GM12878 (cell line): Measurements from ENCODE around the gene TRMT1. TPM values are rescaled to one million over a fixed set of nuclear protein-coding genes. Genes with fewer than 3 reads are reported as not detected.

ENCODE experiments used
- ATAC-seq: fragments of 200-7000 bp; cut with Tn5 transposase; 3 replicates; pipeline ENCODE4 v1.9.1; 2020; ENCODE audit warnings: mild to moderate bottlenecking, moderate library complexity
- BruUV-seq: library from RNA; stranded (reverse); fragments of 400-500 nt; replicated peaks from 2 replicates; lab custom pipeline; 2021; lab: Mats Ljungman, UMichigan
- CTCF ChIA-PET: fragments of 300-600 bp; sonication (Branson Sonifier 250); formaldehyde crosslinking; extraction: SDS; loops from one replicate; lab custom pipeline; 2021; ENCODE audit warnings: inconsistent platforms; lab: Yijun Ruan, JAX
- POLR2A ChIA-PET: fragments of 350-600 bp; formaldehyde crosslinking; extraction: SDS; loops from one replicate; lab custom pipeline; 2021; ENCODE audit warnings: inconsistent platforms; lab: Charles Lee
- RAD21 ChIA-PET: fragments of 300-600 bp; sonication (Branson Sonifier 250); formaldehyde crosslinking; loops from one replicate; lab custom pipeline; 2023; ENCODE audit warnings: antibody characterized with exemption; ENCODE audit not compliant: unreplicated experiment; lab: Charles Lee
- SMC1A ChIA-PET: fragments of 300-600 bp; sonication (Branson Sonifier 250); formaldehyde crosslinking; loops from one replicate; lab custom pipeline; 2023; ENCODE audit not compliant: unreplicated experiment, uncharacterized antibody; lab: Charles Lee
- DNase-seq: peaks from one replicate; pipeline ENCODE4 v3.0.0-alpha.2; 2011; ENCODE audit warnings: low read depth, low spot score
- FAIRE-seq: peaks from 3 replicates; lab custom pipeline; 2011; peaks lifted over from hg19 to GRCh38; lab: Jason Lieb, UNC
- H2AFZ ChIP-seq: 2 replicates; pipeline ENCODE4 v1.6.0; 2011; ENCODE audit warnings: low read depth, low read length, control low read depth; ENCODE audit not compliant: control insufficient read depth
- H3K27ac ChIP-seq: 2 replicates; pipeline ENCODE4 v1.5.1; 2011; ENCODE audit warnings: control low read depth; ENCODE audit not compliant: control insufficient read depth, insufficient read depth
- H3K27me3 ChIP-seq, 2 experiments: replicated peaks in 1 of 2; 2 replicates each; pipeline versions ENCODE4 v1.6.0 to v1.6.1; 2011; ENCODE audit warnings: low read length in 1 of 2; ENCODE audit not compliant: control insufficient read depth in 2 of 2, insufficient read depth in 2 of 2
- H3K36me3 ChIP-seq, 2 experiments: 2 replicates each; pipeline ENCODE4 v1.5.1; 2011; ENCODE audit warnings: low read length in 1 of 2; ENCODE audit not compliant: control insufficient read depth in 2 of 2, insufficient read depth in 2 of 2
- H3K4me1 ChIP-seq: 2 replicates; pipeline ENCODE4 v1.6.1; 2011; ENCODE audit warnings: mild to moderate bottlenecking, low read length, moderate library complexity, mixed read lengths; ENCODE audit not compliant: control insufficient read depth, insufficient read depth
- H3K4me2 ChIP-seq: 2 replicates; pipeline ENCODE4 v1.6.0; 2011; ENCODE audit warnings: control low read depth; ENCODE audit not compliant: control insufficient read depth, insufficient read depth
- H3K4me3 ChIP-seq: fragments of 200-600 bp; sonication (generic); 2 replicates; pipeline ENCODE4 v1.5.1; 2016
- H3K79me2 ChIP-seq: 2 replicates; pipeline ENCODE4 v1.6.0; 2011; ENCODE audit warnings: low read length; ENCODE audit not compliant: control insufficient read depth, insufficient read depth
- H3K9ac ChIP-seq: 2 replicates; pipeline ENCODE4 v1.8.0; 2011; ENCODE audit warnings: low read length, control low read depth, mixed read lengths; ENCODE audit not compliant: control insufficient read depth, insufficient read depth
- H3K9me3 ChIP-seq: replicated peaks from 3 replicates; pipeline ENCODE4 v1.5.1; 2011; ENCODE audit warnings: mild to moderate bottlenecking, low read length; ENCODE audit not compliant: control insufficient read depth, insufficient read depth
- H4K20me1 ChIP-seq: 2 replicates; pipeline ENCODE4 v1.6.0; 2011; ENCODE audit not compliant: control insufficient read depth, insufficient read depth
- ATF3 ChIP-seq: IDR thresholded peaks from 2 replicates; pipeline ENCODE4 v1.6.1; 2011; ENCODE audit warnings: low read depth, mild to moderate bottlenecking, low read length, moderate library complexity, borderline replicate concordance; ENCODE audit errors: extremely low read depth
- CHD4 ChIP-seq: fragments of 200-600 bp; sonication (generic); IDR thresholded peaks from 2 replicates; pipeline ENCODE4 v1.6.1; 2016; ENCODE audit warnings: mild to moderate bottlenecking
- DPF2 ChIP-seq: fragments of 450-650 bp; IDR thresholded peaks from 2 replicates; pipeline ENCODE4 v1.6.1; 2017; ENCODE audit warnings: mild to moderate bottlenecking
- EED ChIP-seq: sonication (generic); IDR thresholded peaks from 2 replicates; pipeline ENCODE4 v1.6.1; 2016; ENCODE audit warnings: antibody characterized with exemption, low read depth
- GATAD2B ChIP-seq: fragments of 450-650 bp; conservative IDR thresholded peaks from 2 replicates; pipeline ENCODE4 v1.6.1; 2017; ENCODE audit warnings: low read depth, mild to moderate bottlenecking, moderate library complexity
- LARP7 ChIP-seq: fragments of 450-650 bp; IDR thresholded peaks from 2 replicates; pipeline ENCODE4 v1.6.1; 2017; ENCODE audit warnings: mild to moderate bottlenecking
- MAX ChIP-seq: IDR thresholded peaks from 2 replicates; pipeline ENCODE4 v1.6.1; 2012; ENCODE audit warnings: low read depth, low read length, improper control_type of control experiment
- MEF2B ChIP-seq: fragments of 450-650 bp; IDR thresholded peaks from 2 replicates; pipeline ENCODE4 v1.6.1; 2018; ENCODE audit warnings: mild to moderate bottlenecking, moderate library complexity; ENCODE audit not compliant: partially characterized antibody, poor library complexity, severe bottlenecking
- MTA2 ChIP-seq: fragments of 450-650 bp; IDR thresholded peaks from 2 replicates; pipeline ENCODE4 v1.6.1; 2016; ENCODE audit warnings: low read depth, mild to moderate bottlenecking, moderate library complexity
- NR2C1 ChIP-seq: fragments of 450-650 bp; IDR thresholded peaks from 2 replicates; pipeline ENCODE4 v1.6.1; 2017; ENCODE audit warnings: antibody characterized with exemption, mild to moderate bottlenecking, moderate library complexity
- POLR2A ChIP-seq: IDR thresholded peaks from 2 replicates; pipeline ENCODE4 v1.6.1; 2011; ENCODE audit warnings: low read depth, mild to moderate bottlenecking, low read length
- RB1 ChIP-seq: fragments of 450-650 bp; formaldehyde crosslinking; IDR thresholded peaks from 2 replicates; pipeline ENCODE4 v1.6.1; 2017; ENCODE audit warnings: mild to moderate bottlenecking, borderline replicate concordance
- SPI1 ChIP-seq: IDR thresholded peaks from 2 replicates; pipeline ENCODE4 v1.6.1; 2011; ENCODE audit warnings: low read depth, mild to moderate bottlenecking, low read length, moderate library complexity, borderline replicate concordance; ENCODE audit not compliant: insufficient read depth
- SUPT20H ChIP-seq: IDR thresholded peaks from 2 replicates; pipeline ENCODE4 v1.6.1; 2011; ENCODE audit warnings: low read depth, mild to moderate bottlenecking, low read length, moderate library complexity, borderline replicate concordance; ENCODE audit not compliant: control insufficient read depth
- WGBS: methylation state at CpG from one replicate; pipeline ENCODE4 v1.1.6; 2016; ENCODE audit warnings: low lambda C conversion rate; ENCODE audit not compliant: insufficient replicate concordance, insufficient coverage; ENCODE audit errors: missing lambda C conversion rate; 5-methylcytosine and 5-hydroxymethylcytosine counted together
- in situ Hi-C: fragments of 300-500 bp; cut with MboI; formaldehyde crosslinking; loops from 9 replicates; pipeline ENCODE4 v1.14.3; 2018; ENCODE audit warnings: mixed read lengths
- intact Hi-C: fragments of 100-400 bp; cut with micrococcal nuclease; formaldehyde crosslinking; loops from one replicate; pipeline ENCODE4 v1.14.2; 2022; ENCODE audit not compliant: unreplicated experiment
- polyA plus RNA-seq, 11 experiments: library from polyadenylated mRNA; depleted of rRNA in 4 of 11; unstranded in 6 of 11; stranded (reverse) in 5 of 11; fragments of >200 nt; fragmentation: Nextera tagmentation in 4 of 11; fragmentation: Illumina TruSeq in 1 of 11; extraction: Ambion mirVana in 4 of 11; extraction: Trizol in 1 of 11; gene quantifications; 1 replicate in 1 of 11; 2 replicates in 10 of 11; pipeline versions ENCODE4 v1.2.1 to v1.2.3, GENCODE V29; 2011 to 2016; ENCODE audit warnings: inconsistent platforms in 2 of 11, missing spikeins in 2 of 11, low read depth in 1 of 11
- total RNA-seq, 4 experiments: library from RNA; depleted of rRNA in 3 of 4; stranded (reverse); fragments of >200 nt in 3 of 4; fragmentation: Illumina TruSeq in 1 of 4; extraction: Trizol in 1 of 4; gene quantifications; 2 replicates each; pipeline versions ENCODE4 v1.2.1 to v1.2.3, GENCODE V29; 2013 to 2021
- TF ChIP-seq, protein P1 (sequence below): fragments of 450-650 bp; IDR thresholded peaks from 2 replicates; pipeline ENCODE4 v1.6.1; 2016; ENCODE audit warnings: mild to moderate bottlenecking, moderate library complexity, borderline replicate concordance
- TF ChIP-seq, protein P2 (sequence below): IDR thresholded peaks from 2 replicates; pipeline ENCODE4 v1.6.1; 2011; ENCODE audit warnings: borderline replicate concordance, low read depth, mild to moderate bottlenecking, moderate library complexity, mixed read lengths, low read length; ENCODE audit not compliant: insufficient read depth; ENCODE audit errors: extremely low read length

The TRMT1 gene
- total and polyA plus RNA-seq, 10 of the 15 experiments (the other 5 are each of a cell fraction or from before 2014, with no cell fraction given), result 3.4 to 68.8 (median 34.8) TPM

- peak within 1 kb of the TSS; percentile 99 for H3K4me2 ChIP-seq
- WGBS, result under 1% methylated on average over 23 of the region's 47 CpGs
- ChIA-PET POLR2A (interaction anchor here (2.3 kb wide), 1 partner anchor 14 kb away, joined by 7 read pairs; the partner anchor contains the start of genes NACC1 and TRMT1), RAD21 (interaction anchor here (0.7 to 3.3 kb wide), 3 partner anchors 8 to 160 kb away, joined by 3 to 18 read pairs (median 5); no protein-coding TSS in a partner anchor), SMC1A (interaction anchor here (0.6 kb wide), 2 partner anchors 104 to 132 kb away, joined by 3 to 6 read pairs; no protein-coding TSS in a partner anchor), CTCF (interaction anchor here (1.4 to 3.8 kb wide), 4 partner anchors 9 to 137 kb away, joined by 3 to 13 read pairs (median 12); no protein-coding TSS in a partner anchor)
- peaks cover 5% of the 10 kb centered on the region; the same call in 1 of the 2 replicates for H3K79me2 ChIP-seq
- peak within 1 kb of the TSS; percentile 59 for H3K9ac ChIP-seq
- FAIRE-seq (peak; percentile 7), DNase-seq (no peak), ATAC-seq (peak; percentile 78)
- H2AFZ ChIP-seq, result peak within 1 kb of the TSS; percentile 56
- H3K4me1 ChIP-seq, result peaks cover 50% of the 10 kb centered on the region
- intact Hi-C loops (loop anchor here (5.0 kb wide), 2 partner anchors 49 to 159 kb away; partner anchors contain the start of genes IER2 and STX10), in situ Hi-C loops (no loop called here)
- H3K27ac ChIP-seq, result peak within 1 kb of the TSS; percentile 90
- BruUV-seq, result no TSS peak
- no peaks in the 10 kb centered on the region for H4K20me1 ChIP-seq
- H3K27me3 ChIP-seq, result peaks cover 2% of the 10 kb centered on the region in 2 experiments
- no peaks in the 10 kb centered on the region; the same call in 2 of the 3 replicates for H3K9me3 ChIP-seq
- peaks cover 0 to 2% of the 10 kb centered on the region in 2 experiments; a peak in 1 of 4 replicates for H3K36me3 ChIP-seq
- H3K4me3 ChIP-seq, result peak within 1 kb of the TSS; percentile 57
- TF ChIP-seq MTA2 (peak; percentile 62), LARP7 (peak; percentile 79), NR2C1 (peak; percentile 32; the same call in 1 of the 2 replicates), SUPT20H (no peak), EED (peak; percentile 73), DPF2 (peak; percentile 88), GATAD2B (peak; percentile 80), SPI1 (peak; percentile 94), ATF3 (no peak; the same call in 1 of the 2 replicates), MEF2B (peak; percentile 78), POLR2A (peak; percentile 68), RB1 (peak; percentile 59; the same call in 1 of the 2 replicates), MAX (peak; percentile 63), CHD4 (0 out of 2 replicates have a peak, but pooled peaks have one; percentile 24)
- TF ChIP-seq, protein P1, sequence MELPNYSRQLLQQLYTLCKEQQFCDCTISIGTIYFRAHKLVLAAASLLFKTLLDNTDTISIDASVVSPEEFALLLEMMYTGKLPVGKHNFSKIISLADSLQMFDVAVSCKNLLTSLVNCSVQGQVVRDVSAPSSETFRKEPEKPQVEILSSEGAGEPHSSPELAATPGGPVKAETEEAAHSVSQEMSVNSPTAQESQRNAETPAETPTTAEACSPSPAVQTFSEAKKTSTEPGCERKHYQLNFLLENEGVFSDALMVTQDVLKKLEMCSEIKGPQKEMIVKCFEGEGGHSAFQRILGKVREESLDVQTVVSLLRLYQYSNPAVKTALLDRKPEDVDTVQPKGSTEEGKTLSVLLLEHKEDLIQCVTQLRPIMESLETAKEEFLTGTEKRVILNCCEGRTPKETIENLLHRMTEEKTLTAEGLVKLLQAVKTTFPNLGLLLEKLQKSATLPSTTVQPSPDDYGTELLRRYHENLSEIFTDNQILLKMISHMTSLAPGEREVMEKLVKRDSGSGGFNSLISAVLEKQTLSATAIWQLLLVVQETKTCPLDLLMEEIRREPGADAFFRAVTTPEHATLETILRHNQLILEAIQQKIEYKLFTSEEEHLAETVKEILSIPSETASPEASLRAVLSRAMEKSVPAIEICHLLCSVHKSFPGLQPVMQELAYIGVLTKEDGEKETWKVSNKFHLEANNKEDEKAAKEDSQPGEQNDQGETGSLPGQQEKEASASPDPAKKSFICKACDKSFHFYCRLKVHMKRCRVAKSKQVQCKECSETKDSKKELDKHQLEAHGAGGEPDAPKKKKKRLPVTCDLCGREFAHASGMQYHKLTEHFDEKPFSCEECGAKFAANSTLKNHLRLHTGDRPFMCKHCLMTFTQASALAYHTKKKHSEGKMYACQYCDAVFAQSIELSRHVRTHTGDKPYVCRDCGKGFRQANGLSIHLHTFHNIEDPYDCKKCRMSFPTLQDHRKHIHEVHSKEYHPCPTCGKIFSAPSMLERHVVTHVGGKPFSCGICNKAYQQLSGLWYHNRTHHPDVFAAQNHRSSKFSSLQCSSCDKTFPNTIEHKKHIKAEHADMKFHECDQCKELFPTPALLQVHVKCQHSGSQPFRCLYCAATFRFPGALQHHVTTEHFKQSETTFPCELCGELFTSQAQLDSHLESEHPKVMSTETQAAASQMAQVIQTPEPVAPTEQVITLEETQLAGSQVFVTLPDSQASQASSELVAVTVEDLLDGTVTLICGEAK, result peak; percentile 34; the same call in 1 of the 2 replicates
- TF ChIP-seq, protein P2, sequence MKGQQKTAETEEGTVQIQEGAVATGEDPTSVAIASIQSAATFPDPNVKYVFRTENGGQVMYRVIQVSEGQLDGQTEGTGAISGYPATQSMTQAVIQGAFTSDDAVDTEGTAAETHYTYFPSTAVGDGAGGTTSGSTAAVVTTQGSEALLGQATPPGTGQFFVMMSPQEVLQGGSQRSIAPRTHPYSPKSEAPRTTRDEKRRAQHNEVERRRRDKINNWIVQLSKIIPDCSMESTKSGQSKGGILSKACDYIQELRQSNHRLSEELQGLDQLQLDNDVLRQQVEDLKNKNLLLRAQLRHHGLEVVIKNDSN, result peak; percentile 71
Measured at GRCh38 chr19:13102666-13103580, 13.6 kb downstream of the TRMT1 start, which contains the start of gene LYL1. Gene LYL1, minus strand, starts transcription at chr19:13102858. Its CDS starts 1,687 bp downstream, at chr19:13101171.
